K562 (cell line): ENCODE measurements around the gene TYROBP. TPM values are rescaled to one million over a fixed set of nuclear protein-coding genes. Genes with fewer than 3 reads are reported as not detected.

Source experiments
- ATAC-seq: fragments of 200-7000 bp; cut with Tn5 transposase; 3 replicates; pipeline ENCODE4 v1.9.1; 2020; ENCODE audit warnings: moderate library complexity
- BruUV-seq: library from RNA; stranded (reverse); fragments of 400-500 nt; replicated peaks from 2 replicates; lab custom pipeline; 2021; lab: Mats Ljungman, UMichigan
- CTCF ChIA-PET: fragments of 300-600 bp; formaldehyde crosslinking; extraction: SDS; loops from one replicate; lab custom pipeline; 2021; ENCODE audit warnings: low intra/inter-chr PET ratio; lab: Yijun Ruan, JAX
- POLR2A ChIA-PET: fragments of 300-600, 350-650 bp; sonication (Branson Sonifier 250); formaldehyde crosslinking; extraction: SDS; loops from one replicate; lab custom pipeline; 2021; ENCODE audit warnings: antibody characterized with exemption, inconsistent platforms; lab: Yijun Ruan, JAX
- DNase-seq, 4 experiments: peaks; one replicate each; pipeline versions ENCODE4 v3.0.0 to v3.0.0-alpha.2; 2011 to 2018; ENCODE audit warnings: low spot score in 3 of 4, mixed read lengths in 3 of 4; ENCODE audit errors: extremely low read depth in 1 of 4
- FAIRE-seq: peaks from 2 replicates; lab custom pipeline; 2011; peaks lifted over from hg19 to GRCh38; lab: Jason Lieb, UNC
- H2AFZ ChIP-seq: 2 replicates; pipeline ENCODE4 v1.6.0; 2011; ENCODE audit warnings: low read depth, low read length, control low read depth, inconsistent platforms
- H3K27ac ChIP-seq: fragments of 200-600 bp; 3 replicates; pipeline ENCODE4 v1.8.0; 2011; ENCODE audit warnings: low read depth, mild to moderate bottlenecking, control low read depth, inconsistent platforms, low read length, moderate library complexity, mixed read lengths; ENCODE audit errors: extremely low read depth
- H3K27me3 ChIP-seq, 2 experiments: fragments of 300-600 bp in 1 of 2; 2 replicates in 1 of 2; 3 replicates in 1 of 2; pipeline versions ENCODE4 v1.6.0 to v1.8.0; 2011; ENCODE audit warnings: inconsistent platforms in 2 of 2, low read length in 2 of 2, mild to moderate bottlenecking in 1 of 2, mixed read lengths in 1 of 2, moderate library complexity in 1 of 2; ENCODE audit not compliant: control insufficient read depth in 2 of 2, insufficient read depth in 2 of 2
- H3K36me3 ChIP-seq: fragments of 300-600 bp; 3 replicates; pipeline ENCODE4 v1.8.0; 2011; ENCODE audit warnings: mild to moderate bottlenecking, low read length, inconsistent platforms; ENCODE audit not compliant: control insufficient read depth, insufficient read depth
- H3K4me1 ChIP-seq, 2 experiments: fragments of 200-600 bp in 1 of 2; replicated peaks in 1 of 2; 2 replicates in 1 of 2; 3 replicates in 1 of 2; pipeline versions ENCODE4 v1.5.1 to v1.8.0; 2011; ENCODE audit warnings: inconsistent platforms in 2 of 2, low read length in 2 of 2, mild to moderate bottlenecking in 1 of 2, mixed read lengths in 1 of 2, moderate library complexity in 1 of 2; ENCODE audit not compliant: control insufficient read depth in 2 of 2, insufficient read depth in 2 of 2
- H3K4me2 ChIP-seq: 2 replicates; pipeline ENCODE4 v1.6.1; 2011; ENCODE audit warnings: low read length, control low read depth, inconsistent platforms, mixed read lengths; ENCODE audit not compliant: insufficient read depth
- H3K4me3 ChIP-seq: fragments of 200-600 bp; sonication (generic), shearing (Covaris generic); 2 replicates; pipeline ENCODE4 v1.5.1; 2016; ENCODE audit warnings: control low read depth, inconsistent platforms
- H3K79me2 ChIP-seq: fragments of 200-600 bp; 3 replicates; pipeline ENCODE4 v1.8.0; 2011; ENCODE audit warnings: low read length, inconsistent platforms; ENCODE audit not compliant: control insufficient read depth, insufficient read depth
- H3K9ac ChIP-seq, 2 experiments: 2 replicates each; pipeline versions ENCODE4 v1.6.0 to v1.6.1; 2011; ENCODE audit warnings: low read depth in 2 of 2, low read length in 2 of 2, control low read depth in 1 of 2, inconsistent platforms in 1 of 2, mild to moderate bottlenecking in 1 of 2, mixed read lengths in 1 of 2; ENCODE audit not compliant: insufficient read depth in 1 of 2
- H3K9me1 ChIP-seq: one replicate; pipeline ENCODE4 v1.6.0; 2011; ENCODE audit warnings: inconsistent platforms, mild to moderate bottlenecking, low read length, moderate library complexity; ENCODE audit not compliant: control insufficient read depth, insufficient read depth
- H3K9me3 ChIP-seq: replicated peaks from 2 replicates; pipeline ENCODE4 v1.5.1; 2011; ENCODE audit warnings: low read depth, low read length, inconsistent platforms; ENCODE audit not compliant: control insufficient read depth, insufficient read depth
- H4K20me1 ChIP-seq: replicated peaks from 2 replicates; pipeline ENCODE4 v1.6.1; 2011; ENCODE audit warnings: low read length, inconsistent platforms, mixed read lengths; ENCODE audit not compliant: control insufficient read depth, insufficient read depth
- PHF21A ChIP-seq: fragments of 450-650 bp; IDR thresholded peaks from 2 replicates; pipeline ENCODE4 v1.6.1; 2017; ENCODE audit warnings: low read depth, borderline replicate concordance
- SMARCA5 ChIP-seq: fragments of 450-650 bp; IDR thresholded peaks from 2 replicates; pipeline ENCODE4 v1.6.1; 2016
- ZNF143 ChIP-seq: sonication (generic); formaldehyde crosslinking; IDR thresholded peaks from 2 replicates; pipeline ENCODE4 v1.9.0; 2022; ENCODE audit warnings: mild to moderate bottlenecking, missing genetic modification reagents
- WGBS: fragments of 100-300 bp; shearing (Covaris generic); methylation state at CpG from one replicate; pipeline ENCODE4 v1.1.6; 2016; ENCODE audit warnings: low coverage, mixed read lengths; ENCODE audit not compliant: insufficient coverage; ENCODE audit errors: missing lambda C conversion rate; 5-methylcytosine and 5-hydroxymethylcytosine counted together
- in situ Hi-C: fragments of 300-500 bp; cut with MboI; formaldehyde crosslinking; loops from 4 replicates; pipeline ENCODE4 v1.15.0; 2018; ENCODE audit warnings: inconsistent platforms, mixed read lengths
- intact Hi-C: fragments of 100-400 bp; cut with micrococcal nuclease; formaldehyde crosslinking; loops from 2 replicates; pipeline ENCODE4 v1.14.2; 2022
- polyA plus RNA-seq, 8 experiments: library from polyadenylated mRNA; depleted of rRNA in 4 of 8; stranded (reverse) in 5 of 8; unstranded in 3 of 8; fragments of >200 nt; fragmentation: Nextera tagmentation in 2 of 8; fragmentation: Illumina TruSeq in 1 of 8; extraction: Ambion mirVana in 2 of 8; extraction: Trizol in 1 of 8; gene quantifications; 2 replicates each; pipeline versions ENCODE4 v1.2.1 to v1.2.3, GENCODE V29; 2011 to 2014; ENCODE audit warnings: inconsistent platforms in 1 of 8, missing spikeins in 1 of 8
- total RNA-seq, 7 experiments: library from RNA; depleted of rRNA in 6 of 7; stranded (reverse); fragments of >200 nt in 6 of 7; fragmentation: Illumina TruSeq in 2 of 7; extraction: Trizol in 2 of 7; gene quantifications; 2 replicates each; pipeline versions ENCODE4 v1.2.1 to v1.2.3, GENCODE V29; 2011 to 2021; ENCODE audit warnings: low replicate concordance in 1 of 7

TYROBP gene
- total and polyA plus RNA-seq, 9 of the 15 experiments (the other 6 are each of a cell fraction or from before 2014, with no cell fraction given) = 0.72 to 8.2 (median 2.4) TPM

- no peaks in the 10 kb centered on the region for H3K9me1 ChIP-seq
- H3K4me1 ChIP-seq = peaks cover 15 to 50% of the 10 kb centered on the region in 2 experiments
- peaks cover 8% of the 10 kb centered on the region; the same call in 1 of the 2 replicates for H4K20me1 ChIP-seq
- 12% methylated on average over 4 of the region's 4 CpGs for WGBS
- peaks cover 5% of the 10 kb centered on the region; the same call in 1 of the 2 replicates for H3K9me3 ChIP-seq
- no peak overlapping the region for H3K27ac ChIP-seq
- no peak overlapping the region for H3K9ac ChIP-seq
- FAIRE-seq = no peak
- H3K36me3 ChIP-seq = no peaks in the 10 kb centered on the region
- H3K4me2 ChIP-seq = no peak overlapping the region
- in situ Hi-C loops (no loop called here), intact Hi-C loops (no loop called here)
- H3K79me2 ChIP-seq = no peaks in the 10 kb centered on the region
- no peak overlapping the region for H2AFZ ChIP-seq
- DNase-seq = no peak
- no TSS peak for BruUV-seq
- ATAC-seq = no peak
- H3K27me3 ChIP-seq = peaks cover 16 to 51% of the 10 kb centered on the region in 2 experiments; a peak in 4 of 5 replicates
- TF ChIP-seq SMARCA5 = no peak
- no peak for TF ChIP-seq ZNF143 (CRISPR knock-in tag)
- ChIA-PET CTCF (no interaction called here), POLR2A (interaction anchor here (1.0 kb wide), 1 partner anchor 241 kb away, joined by 3 read pairs; no protein-coding TSS in a partner anchor)
- no peak overlapping the region for H3K4me3 ChIP-seq
Measured at GRCh38 chr19:35859414-35859813, 48.7 kb downstream of the TYROBP start.

DNA sequence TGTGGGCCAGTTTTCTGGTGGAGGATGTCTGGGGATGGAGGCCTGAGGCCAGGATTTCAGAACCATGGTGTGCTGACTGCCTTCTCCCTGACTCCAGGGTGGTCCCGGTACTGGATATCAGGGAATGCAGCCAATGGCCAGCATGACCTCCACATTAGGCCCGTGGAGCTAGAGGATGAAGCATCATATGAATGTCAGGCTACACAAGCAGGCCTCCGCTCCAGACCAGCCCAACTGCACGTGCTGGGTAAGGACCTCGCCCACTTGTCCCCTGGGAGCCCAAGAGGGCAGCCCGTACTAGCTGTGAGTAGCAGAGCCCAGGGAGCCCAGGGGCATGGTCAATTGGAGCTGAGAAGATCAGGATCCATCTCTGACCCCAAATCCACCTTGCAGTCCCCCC lies 49.8 kb downstream of the TYROBP start:
- Histone ChIP-seq H3K79me2 (no peaks in the 10 kb centered on the region), H3K9me3 (peaks cover 5% of the 10 kb centered on the region; the same call in 1 of the 2 replicates), H3K4me3 (no peak overlapping the region), H4K20me1 (peaks cover 8% of the 10 kb centered on the region; the same call in 1 of the 2 replicates), H3K4me2 (no peak overlapping the region), H3K9me1 (no peaks in the 10 kb centered on the region), H3K4me1 (peaks cover 15 to 48% of the 10 kb centered on the region in 2 experiments), H3K9ac (no peak overlapping the region), H3K27ac (no peak overlapping the region), H3K36me3 (no peaks in the 10 kb centered on the region), H2AFZ (no peak overlapping the region), H3K27me3 (peaks cover 16 to 52% of the 10 kb centered on the region in 2 experiments; a peak in 4 of 5 replicates)
- intact Hi-C loops (no loop called here), in situ Hi-C loops (no loop called here)
- no TSS peak for BruUV-seq
- ATAC-seq (no peak), DNase-seq (no peak), FAIRE-seq (no peak)
- ChIA-PET CTCF (no interaction called here), POLR2A (no interaction called here)
- 13% methylated on average over 6 of the region's 6 CpGs for whole genome bisulfite sequencing
- TF ChIP-seq PHF21A = no peak
